PFSK-1 (cell line): ENCODE measurements around the gene ANTXR1.

Experiments
- FOXP2 ChIP-seq: optimal IDR thresholded peaks from 2 replicates; pipeline ENCODE3; 2011; ENCODE audit warnings: borderline replicate concordance, control low read depth, inconsistent platforms; ENCODE audit not compliant: insufficient read depth; ENCODE audit errors: extremely low read length, extremely low read depth
- POLR2AphosphoS5 ChIP-seq: IDR thresholded peaks from 2 replicates; pipeline ENCODE4 v1.6.1; 2012; ENCODE audit warnings: low read depth, mild to moderate bottlenecking, control low read depth, low read length, moderate library complexity
- SIN3A ChIP-seq: IDR thresholded peaks from 2 replicates; pipeline ENCODE4 v1.6.1; 2012; ENCODE audit warnings: mild to moderate bottlenecking, low read length, moderate library complexity, borderline replicate concordance; ENCODE audit not compliant: insufficient read depth
- TAF1 ChIP-seq: IDR thresholded peaks from 2 replicates; pipeline ENCODE4 v1.6.1; 2012; ENCODE audit warnings: low read length, control low read depth, borderline replicate concordance; ENCODE audit not compliant: insufficient read depth
- TF ChIP-seq, protein P1 (sequence below), 2 experiments: IDR thresholded peaks; 2 replicates each; pipeline versions ENCODE4 v1.6.1 to v1.8.0; 2011 to 2012; ENCODE audit warnings: low read depth in 2 of 2, low read length in 2 of 2, control low read depth in 1 of 2, inconsistent platforms in 1 of 2, mild to moderate bottlenecking in 1 of 2, moderate library complexity in 1 of 2; ENCODE audit not compliant: insufficient read depth in 1 of 2

ANTXR1 gene

DNA sequence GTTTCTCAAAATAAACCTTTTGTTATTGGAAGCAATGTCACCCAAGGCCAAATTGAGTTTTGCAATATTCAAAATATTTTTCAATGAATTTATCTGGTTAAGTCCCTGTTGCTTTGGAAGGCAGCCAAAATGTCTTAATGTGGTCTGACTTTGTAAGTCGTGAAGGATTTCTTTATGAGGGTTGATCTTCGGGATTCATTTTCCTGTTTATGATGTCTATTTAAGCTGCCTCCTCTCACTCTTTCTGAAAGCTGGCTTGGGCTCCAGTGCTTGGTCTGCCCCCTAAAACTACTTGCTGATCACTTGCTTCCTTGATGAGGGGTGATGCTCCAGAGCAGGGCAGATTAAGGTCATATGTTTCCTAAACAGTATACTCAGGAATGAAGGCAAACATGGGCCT is 141.1 kb downstream of the ANTXR1 start:
- no peak for TF ChIP-seq POLR2AphosphoS5
- no peak for TF ChIP-seq TAF1
- TF ChIP-seq, protein P1, sequence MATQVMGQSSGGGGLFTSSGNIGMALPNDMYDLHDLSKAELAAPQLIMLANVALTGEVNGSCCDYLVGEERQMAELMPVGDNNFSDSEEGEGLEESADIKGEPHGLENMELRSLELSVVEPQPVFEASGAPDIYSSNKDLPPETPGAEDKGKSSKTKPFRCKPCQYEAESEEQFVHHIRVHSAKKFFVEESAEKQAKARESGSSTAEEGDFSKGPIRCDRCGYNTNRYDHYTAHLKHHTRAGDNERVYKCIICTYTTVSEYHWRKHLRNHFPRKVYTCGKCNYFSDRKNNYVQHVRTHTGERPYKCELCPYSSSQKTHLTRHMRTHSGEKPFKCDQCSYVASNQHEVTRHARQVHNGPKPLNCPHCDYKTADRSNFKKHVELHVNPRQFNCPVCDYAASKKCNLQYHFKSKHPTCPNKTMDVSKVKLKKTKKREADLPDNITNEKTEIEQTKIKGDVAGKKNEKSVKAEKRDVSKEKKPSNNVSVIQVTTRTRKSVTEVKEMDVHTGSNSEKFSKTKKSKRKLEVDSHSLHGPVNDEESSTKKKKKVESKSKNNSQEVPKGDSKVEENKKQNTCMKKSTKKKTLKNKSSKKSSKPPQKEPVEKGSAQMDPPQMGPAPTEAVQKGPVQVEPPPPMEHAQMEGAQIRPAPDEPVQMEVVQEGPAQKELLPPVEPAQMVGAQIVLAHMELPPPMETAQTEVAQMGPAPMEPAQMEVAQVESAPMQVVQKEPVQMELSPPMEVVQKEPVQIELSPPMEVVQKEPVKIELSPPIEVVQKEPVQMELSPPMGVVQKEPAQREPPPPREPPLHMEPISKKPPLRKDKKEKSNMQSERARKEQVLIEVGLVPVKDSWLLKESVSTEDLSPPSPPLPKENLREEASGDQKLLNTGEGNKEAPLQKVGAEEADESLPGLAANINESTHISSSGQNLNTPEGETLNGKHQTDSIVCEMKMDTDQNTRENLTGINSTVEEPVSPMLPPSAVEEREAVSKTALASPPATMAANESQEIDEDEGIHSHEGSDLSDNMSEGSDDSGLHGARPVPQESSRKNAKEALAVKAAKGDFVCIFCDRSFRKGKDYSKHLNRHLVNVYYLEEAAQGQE (IDR thresholded peaks at IDR 0.05; ENCODE audit: insufficient read depth in 1 of 2, low read depth in 2 of 2, low read length in 2 of 2) = no peak
- no peak for TF ChIP-seq SIN3A
- TF ChIP-seq FOXP2 = no peak

DNA sequence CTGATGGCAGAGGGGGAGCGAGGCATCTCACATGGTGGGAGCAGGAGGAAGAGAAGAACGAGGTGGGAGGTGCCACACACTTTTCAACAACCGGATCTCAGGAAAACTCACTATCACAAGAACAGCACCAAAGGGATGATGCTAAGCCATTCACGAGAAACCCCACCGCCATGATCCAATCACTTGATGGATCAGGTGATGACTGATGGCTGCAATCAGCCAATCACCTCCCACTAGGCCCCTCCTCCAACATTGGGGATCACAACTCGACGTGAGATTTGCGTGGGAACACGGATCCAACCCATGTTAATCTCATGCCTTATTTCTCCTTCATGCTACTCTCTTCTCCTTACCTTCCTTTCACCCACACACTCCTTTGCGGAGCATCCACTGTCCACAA is 143.6 kb downstream of the ANTXR1 start:
- TF ChIP-seq POLR2AphosphoS5 (no peak), FOXP2 (no peak), SIN3A (no peak), TAF1 (no peak)
- TF ChIP-seq, protein P1 (IDR thresholded peaks at IDR 0.05; ENCODE audit: insufficient read depth in 1 of 2, low read depth in 2 of 2, low read length in 2 of 2) = no peak

DNA sequence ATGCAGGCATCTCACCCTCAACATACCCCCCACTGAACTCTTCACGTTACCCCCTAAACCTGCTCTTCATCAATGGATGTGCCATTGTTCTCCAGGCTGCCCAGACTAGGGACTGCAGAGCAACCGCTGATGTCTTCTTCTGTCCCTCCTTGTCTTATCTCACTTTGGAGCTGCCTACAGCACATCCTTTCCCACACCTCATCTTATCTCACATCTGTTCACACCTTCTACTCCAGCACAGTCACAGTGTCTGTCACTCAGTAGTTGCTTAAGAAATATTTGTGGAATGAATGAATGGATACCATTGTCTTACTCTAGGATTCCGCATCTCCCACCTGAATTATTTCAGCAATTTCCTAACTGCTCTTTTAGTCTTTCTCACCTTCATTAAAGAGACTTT is 144.5 kb downstream of the ANTXR1 start:
- TF ChIP-seq SIN3A = no peak
- no peak for TF ChIP-seq TAF1
- TF ChIP-seq POLR2AphosphoS5 = no peak
- TF ChIP-seq, protein P1 (IDR thresholded peaks at IDR 0.05; ENCODE audit: insufficient read depth in 1 of 2, low read depth in 2 of 2, low read length in 2 of 2) = no peak
- no peak for TF ChIP-seq FOXP2

DNA sequence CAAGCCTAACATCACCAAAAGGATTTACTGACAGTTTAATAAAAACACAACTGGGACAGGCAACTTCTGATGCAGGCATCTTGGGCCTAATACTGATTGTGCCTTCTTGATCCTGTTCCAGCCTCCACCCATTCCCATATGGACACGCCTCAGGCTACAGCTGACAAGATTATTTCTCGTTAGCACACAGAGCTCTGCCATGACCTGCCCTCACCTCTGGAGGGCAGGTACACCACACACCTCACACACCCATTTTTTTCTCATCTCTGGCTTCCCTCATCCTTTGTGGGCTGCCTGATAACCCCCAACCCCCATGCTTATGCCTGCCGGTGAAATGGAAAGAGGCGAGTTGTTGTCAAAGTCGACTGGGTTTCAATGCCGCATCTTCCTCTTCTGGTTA is 147.0 kb downstream of the ANTXR1 start:
- TF ChIP-seq, protein P1 (IDR thresholded peaks at IDR 0.05; ENCODE audit: insufficient read depth in 1 of 2, low read depth in 2 of 2, low read length in 2 of 2) = no peak
- no peak for TF ChIP-seq TAF1
- no peak for TF ChIP-seq FOXP2
- TF ChIP-seq POLR2AphosphoS5 = no peak
- no peak for TF ChIP-seq SIN3A

DNA sequence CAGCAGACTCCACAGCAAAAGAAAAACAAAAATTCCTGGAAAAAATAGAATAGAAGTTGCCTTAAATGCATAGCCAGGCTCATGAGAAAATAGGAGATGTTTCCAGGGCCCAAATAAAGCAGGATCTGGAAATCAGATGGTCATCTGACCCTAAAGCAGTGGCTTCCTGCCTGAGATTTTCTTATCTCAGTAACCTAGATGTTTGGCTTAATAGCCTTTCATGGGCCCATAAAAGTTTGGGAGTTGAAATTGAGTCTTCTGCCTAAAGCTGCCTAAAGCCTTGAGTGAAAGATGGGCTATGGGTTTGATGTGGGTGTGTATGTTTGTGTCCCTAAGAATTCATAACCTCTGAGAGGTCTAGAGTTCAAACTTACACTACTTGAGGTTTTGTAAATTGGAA is 149.1 kb downstream of the ANTXR1 start:
- TF ChIP-seq SIN3A (no peak), POLR2AphosphoS5 (no peak), TAF1 (no peak), FOXP2 (no peak)
- TF ChIP-seq, protein P1 (IDR thresholded peaks at IDR 0.05; ENCODE audit: insufficient read depth in 1 of 2, low read depth in 2 of 2, low read length in 2 of 2) = no peak
